Measurements from ENCODE around the gene MS4A12. TPM values are rescaled to one million over a fixed set of nuclear protein-coding genes. Genes with fewer than 3 reads are reported as not detected.

Gene MS4A12
- total and polyA plus RNA-seq, 9 of the 15 experiments (the other 6 are each of a cell fraction or from before 2014, with no cell fraction given): not detected

DNA sequence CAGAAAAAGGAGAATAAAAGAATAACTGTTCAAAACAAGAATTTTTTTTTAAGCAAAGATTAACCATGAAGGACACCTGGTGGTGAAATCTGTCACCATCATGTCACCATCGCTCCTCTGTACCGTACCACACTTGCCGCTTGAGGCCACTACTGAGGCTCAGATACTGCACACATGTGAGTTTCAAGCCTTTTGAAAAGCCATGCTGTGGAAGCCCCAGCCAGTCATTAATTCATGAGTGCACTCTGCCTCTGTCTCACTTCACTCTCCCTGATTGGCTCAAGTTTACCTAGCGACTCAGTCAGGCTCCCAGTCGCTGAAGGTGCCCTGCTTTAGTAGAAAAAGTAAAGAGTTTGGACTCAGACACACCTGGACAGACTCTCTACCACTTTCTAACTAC lies 6.6 kb upstream of the MS4A12 start (continued):
- TF ChIP-seq REST (IDR thresholded peaks at IDR 0.05; ENCODE audit: borderline replicate concordance) (peak; percentile 62; the same call in 1 of the 2 replicates), REST (CRISPR knock-in tag; IDR thresholded peaks at IDR 0.05; ENCODE audit: low read depth) (no peak), TFAM (CRISPR knock-in tag; conservative IDR thresholded peaks at IDR 0.05) (no peak), KLF16 (IDR thresholded peaks at IDR 0.05) (peak; percentile 52; the same call in 1 of the 2 replicates), RAD21 (CRISPR knock-in tag; conservative IDR thresholded peaks at IDR 0.05 in 1 of 2, IDR thresholded peaks at IDR 0.05 in 1 of 2) (peak; percentile 46 to 65), TFAP4 (CRISPR knock-in tag; IDR thresholded peaks at IDR 0.05; ENCODE audit: borderline replicate concordance) (no peak), DEAF1 (CRISPR knock-in tag; IDR thresholded peaks at IDR 0.05) (peak; percentile 43), PKNOX1 (IDR thresholded peaks at IDR 0.05) (peak; percentile 52), MEIS2 (IDR thresholded peaks at IDR 0.05; ENCODE audit: partially characterized antibody) (peak; percentile 18), ETV6 (IDR thresholded peaks at IDR 0.05; ENCODE audit: borderline replicate concordance in 1 of 2, low read depth in 2 of 2, low read length in 1 of 2) (no peak), ETV6 (CRISPR knock-in tag; IDR thresholded peaks at IDR 0.05; ENCODE audit: borderline replicate concordance) (no peak)

Data from K562 (cell line).